PC-9 (cell line): Measurements from ENCODE around the gene CCNA1. TPM values are rescaled to one million over a fixed set of nuclear protein-coding genes. Genes with fewer than 3 reads are reported as not detected.

Source experiments
- BruUV-seq: library from RNA; stranded (reverse); fragments of 400-500 nt; replicated peaks from 2 replicates; lab custom pipeline; 2021; lab: Mats Ljungman, UMichigan
- CTCF ChIA-PET: fragments of 300-600 bp; sonication (Branson Sonifier 250); formaldehyde crosslinking; loops from one replicate; lab custom pipeline; 2022; ENCODE audit warnings: antibody characterized with exemption; lab: Charles Lee
- POLR2A ChIA-PET: fragments of 300-600 bp; sonication (Branson Sonifier 250); formaldehyde crosslinking; loops from one replicate; lab custom pipeline; 2022; ENCODE audit warnings: antibody characterized with exemption; ENCODE audit not compliant: unreplicated experiment; lab: Charles Lee
- DNase-seq, 2 experiments: peaks; one replicate each; pipeline versions ENCODE4 v3.0.0 to v3.0.0-alpha.2; 2015 to 2022; ENCODE audit warnings: mixed read lengths in 1 of 2
- H2AFZ ChIP-seq: fragments of 200-600 bp; sonication (generic); 2 replicates; pipeline ENCODE4 v1.8.1; 2017; ENCODE audit warnings: antibody characterized with exemption
- H3F3A ChIP-seq: fragments of 200-600 bp; sonication (generic); 2 replicates; pipeline ENCODE4 v1.8.1; 2017; ENCODE audit warnings: antibody characterized with exemption, mild to moderate bottlenecking, low read depth; ENCODE audit not compliant: insufficient read depth
- H3K27ac ChIP-seq: fragments of 200-600 bp; sonication (generic); 2 replicates; pipeline ENCODE4 v1.6.1; 2016; ENCODE audit warnings: mixed run types
- H3K27me3 ChIP-seq: fragments of 200-600 bp; sonication (generic); 2 replicates; pipeline ENCODE4 v1.6.1; 2016; ENCODE audit warnings: low read depth, mixed run types; ENCODE audit not compliant: insufficient read depth
- H3K36me3 ChIP-seq: fragments of 200-600 bp; sonication (generic); 2 replicates; pipeline ENCODE4 v1.6.1; 2016; ENCODE audit warnings: low read depth, mixed run types
- H3K4me1 ChIP-seq: fragments of 200-600 bp; sonication (generic); replicated peaks from 2 replicates; pipeline ENCODE4 v1.6.1; 2016; ENCODE audit warnings: mixed run types; ENCODE audit not compliant: insufficient read depth
- H3K4me2 ChIP-seq: fragments of 200-600 bp; sonication (generic); 2 replicates; pipeline ENCODE4 v1.6.1; 2017; ENCODE audit warnings: mixed run types
- H3K4me3 ChIP-seq: fragments of 200-600 bp; sonication (generic); 2 replicates; pipeline ENCODE4 v1.6.1; 2016; ENCODE audit warnings: mixed run types
- H3K79me2 ChIP-seq: fragments of 200-600 bp; sonication (generic); 2 replicates; pipeline ENCODE4 v1.6.1; 2017; ENCODE audit warnings: low read depth, mixed run types
- H3K9me2 ChIP-seq: fragments of 200-600 bp; sonication (generic); 2 replicates; pipeline ENCODE4 v1.8.1; 2017; ENCODE audit warnings: mild to moderate bottlenecking; ENCODE audit not compliant: insufficient read depth
- H3K9me3 ChIP-seq: fragments of 200-600 bp; sonication (generic); 2 replicates; pipeline ENCODE4 v1.8.1; 2016; ENCODE audit warnings: low read depth; ENCODE audit not compliant: insufficient read depth
- H4K20me1 ChIP-seq: fragments of 200-600 bp; sonication (generic); 2 replicates; pipeline ENCODE4 v1.8.1; 2017; ENCODE audit not compliant: insufficient read depth
- CTCF ChIP-seq: fragments of 200-600 bp; sonication (generic); conservative IDR thresholded peaks from 2 replicates; pipeline ENCODE4 v1.6.1; 2017; ENCODE audit warnings: mixed run types, antibody characterized with exemption, mild to moderate bottlenecking, moderate library complexity
- EZH2 ChIP-seq: fragments of 200-600 bp; sonication (generic); IDR thresholded peaks from 2 replicates; pipeline ENCODE4 v1.8.0; 2017; ENCODE audit warnings: antibody characterized with exemption, low read depth
- intact Hi-C: fragments of 100-400 bp; cut with micrococcal nuclease; formaldehyde crosslinking; loops from one replicate; pipeline ENCODE4 v1.10.0; 2022; ENCODE audit not compliant: unreplicated experiment
- total RNA-seq: library from RNA; stranded (reverse); gene quantifications from 2 replicates; pipeline ENCODE4 v1.2.3, GENCODE V29; 2021

CCNA1 gene
- total RNA-seq, 1 experiment from 2014 or later = not detected

- Histone ChIP-seq H3K9me3 (no peaks in the 10 kb centered on the region), H3K4me1 (no peaks in the 10 kb centered on the region; the same call in 1 of the 2 replicates), H4K20me1 (no peaks in the 10 kb centered on the region), H3K79me2 (no peaks in the 10 kb centered on the region), H2AFZ (no peak overlapping the region), H3K36me3 (no peaks in the 10 kb centered on the region), H3K4me3 (no peak overlapping the region), H3K4me2 (no peak overlapping the region), H3K9me2 (no peaks in the 10 kb centered on the region), H3K27me3 (no peaks in the 10 kb centered on the region), H3K27ac (no peak overlapping the region), H3F3A (no peaks in the 10 kb centered on the region)
- POLR2A ChIA-PET = no interaction called here
- TF ChIP-seq EZH2 = no peak
- no peak for TF ChIP-seq CTCF
- CTCF ChIA-PET = interaction anchor here (0.6 to 0.8 kb wide), 2 partner anchors 62 to 387 kb away, joined by 3 read pairs; no protein-coding TSS in a partner anchor
- BruUV-seq = no TSS peak
- intact Hi-C loops = no loop called here
- DNase-seq = no peak
Observed at GRCh38 chr13:36454121-36454520, 21.8 kb downstream of the CCNA1 start.

- CTCF ChIA-PET = no interaction called here
- TF ChIP-seq EZH2 = no peak
- TF ChIP-seq CTCF = no peak
- no peaks in the 10 kb centered on the region for H3K9me2 ChIP-seq
- DNase-seq = no peak
- H3K9me3 ChIP-seq = no peaks in the 10 kb centered on the region
- POLR2A ChIA-PET = no interaction called here
- H3K79me2 ChIP-seq = no peaks in the 10 kb centered on the region
- H2AFZ ChIP-seq = no peak overlapping the region
- no peaks in the 10 kb centered on the region; the same call in 1 of the 2 replicates for H3K4me1 ChIP-seq
- H3K27ac ChIP-seq = no peak overlapping the region
- H3K4me2 ChIP-seq = no peak overlapping the region
- BruUV-seq = no TSS peak
- intact Hi-C loops = no loop called here
- no peak overlapping the region for H3K4me3 ChIP-seq
- no peaks in the 10 kb centered on the region for H4K20me1 ChIP-seq
- no peaks in the 10 kb centered on the region for H3K36me3 ChIP-seq
- no peaks in the 10 kb centered on the region for H3F3A ChIP-seq
- no peaks in the 10 kb centered on the region for H3K27me3 ChIP-seq
Observed at GRCh38 chr13:36454987-36455386, 22.7 kb downstream of the CCNA1 start.

- no peak for DNase-seq
- Histone ChIP-seq H3K9me3 (no peaks in the 10 kb centered on the region), H2AFZ (0 out of 2 replicates have a peak overlapping the region, but pooled peaks have one; percentile 33), H3F3A (no peaks in the 10 kb centered on the region), H3K27me3 (no peaks in the 10 kb centered on the region), H3K4me2 (no peak overlapping the region), H3K4me1 (no peaks in the 10 kb centered on the region; the same call in 1 of the 2 replicates), H3K36me3 (no peaks in the 10 kb centered on the region), H3K9me2 (no peaks in the 10 kb centered on the region), H3K4me3 (no peak overlapping the region), H4K20me1 (no peaks in the 10 kb centered on the region), H3K79me2 (no peaks in the 10 kb centered on the region), H3K27ac (no peak overlapping the region)
- BruUV-seq = no TSS peak
- CTCF ChIA-PET = no interaction called here
- POLR2A ChIA-PET = interaction anchor here (0.6 kb wide), 1 partner anchor 1163 kb away, joined by 5 read pairs; no protein-coding TSS in a partner anchor
- intact Hi-C loops = no loop called here
- no peak for TF ChIP-seq CTCF
- TF ChIP-seq EZH2 = no peak
Observed at GRCh38 chr13:36456577-36456976, 24.3 kb downstream of the CCNA1 start.
